SK-N-SH (cell line): ENCODE measurements around the gene TTC17. TPM values are rescaled to one million over a fixed set of nuclear protein-coding genes. Genes with fewer than 3 reads are reported as not detected.

ENCODE experiments used
- CTCF ChIA-PET: fragments of 300-600, 350-600 bp; formaldehyde crosslinking; extraction: SDS; loops from one replicate; lab custom pipeline; 2021; lab: Yijun Ruan, JAX
- POLR2A ChIA-PET: fragments of 350-600 bp; sonication (Branson Sonifier 250); formaldehyde crosslinking; extraction: SDS; loops from one replicate; lab custom pipeline; 2020; ENCODE audit warnings: antibody characterized with exemption, inconsistent platforms; lab: Yijun Ruan, JAX
- DNase-seq: peaks from one replicate; pipeline ENCODE4 v3.0.0; 2012
- H2AFZ ChIP-seq: fragments of 200-600 bp; sonication (generic); 2 replicates; pipeline ENCODE4 v1.8.1; 2016; ENCODE audit warnings: antibody characterized with exemption, mild to moderate bottlenecking, low read depth
- H3F3A ChIP-seq: fragments of 200-600 bp; sonication (generic); replicated peaks from 2 replicates; pipeline ENCODE3; 2016; ENCODE audit warnings: antibody characterized with exemption, mild to moderate bottlenecking; ENCODE audit not compliant: insufficient read depth
- H3K27ac ChIP-seq, 2 experiments: fragments of 200-500 bp in 1 of 2; fragments of 200-600 bp in 1 of 2; sonication (Bioruptor generic) in 1 of 2; sonication (generic), shearing (Covaris generic) in 1 of 2; 2 replicates each; pipeline versions ENCODE4 v1.5.1 to v1.6.1; 2014 to 2016; ENCODE audit warnings: low read depth in 2 of 2, inconsistent platforms in 1 of 2, low read length in 1 of 2, mild to moderate bottlenecking in 1 of 2, mixed read lengths in 1 of 2
- H3K27me3 ChIP-seq: fragments of 200-600 bp; sonication (generic), shearing (Covaris generic); 2 replicates; pipeline ENCODE4 v1.6.1; 2016; ENCODE audit warnings: mixed run types; ENCODE audit not compliant: insufficient read depth
- H3K36me3 ChIP-seq, 2 experiments: fragments of 200-500 bp in 1 of 2; fragments of 200-600 bp in 1 of 2; sonication (Bioruptor generic) in 1 of 2; sonication (generic) in 1 of 2; replicated peaks in 1 of 2; 2 replicates each; pipeline versions ENCODE3 to v1.5.1; 2014 to 2016; ENCODE audit warnings: low read length in 1 of 2, mild to moderate bottlenecking in 1 of 2; ENCODE audit not compliant: insufficient read depth in 2 of 2, control insufficient read depth in 1 of 2
- H3K4me1 ChIP-seq, 2 experiments: fragments of 200-500 bp in 1 of 2; fragments of 200-600 bp in 1 of 2; sonication (Bioruptor generic) in 1 of 2; sonication (generic), shearing (Covaris generic) in 1 of 2; 2 replicates each; pipeline versions ENCODE4 v1.5.1 to v1.6.1; 2014 to 2016; ENCODE audit warnings: low read depth in 1 of 2, low read length in 1 of 2, mixed run types in 1 of 2; ENCODE audit not compliant: insufficient read depth in 2 of 2, control insufficient read depth in 1 of 2
- H3K4me2 ChIP-seq: fragments of 200-600 bp; sonication (generic), shearing (Covaris generic); 2 replicates; pipeline ENCODE4 v1.6.1; 2017; ENCODE audit warnings: mixed run types
- H3K4me3 ChIP-seq, 2 experiments: fragments of 200-500 bp in 1 of 2; fragments of 200-600 bp in 1 of 2; sonication (Bioruptor generic) in 1 of 2; sonication (generic), shearing (Covaris generic) in 1 of 2; 2 replicates each; pipeline versions ENCODE4 v1.5.1 to v1.8.1; 2014 to 2016; ENCODE audit warnings: low read depth in 2 of 2, inconsistent platforms in 1 of 2, low read length in 1 of 2, mild to moderate bottlenecking in 1 of 2, mixed read lengths in 1 of 2, moderate library complexity in 1 of 2
- H3K79me2 ChIP-seq: fragments of 200-600 bp; sonication (generic); 2 replicates; pipeline ENCODE4 v1.8.1; 2017; ENCODE audit warnings: mild to moderate bottlenecking; ENCODE audit not compliant: insufficient read depth
- H3K9ac ChIP-seq: fragments of 200-600 bp; sonication (generic); 2 replicates; pipeline ENCODE4 v1.6.1; 2017; ENCODE audit warnings: mixed run types
- H3K9me2 ChIP-seq: fragments of 200-600 bp; sonication (generic); 2 replicates; pipeline ENCODE4 v1.6.1; 2017; ENCODE audit warnings: mixed run types
- H3K9me3 ChIP-seq: fragments of 200-600 bp; sonication (generic); 2 replicates; pipeline ENCODE4 v1.6.1; 2017; ENCODE audit warnings: mixed run types, mild to moderate bottlenecking, moderate library complexity
- H4K20me1 ChIP-seq: fragments of 200-600 bp; sonication (generic); 2 replicates; pipeline ENCODE4 v1.6.1; 2017; ENCODE audit warnings: mild to moderate bottlenecking, mixed run types; ENCODE audit not compliant: insufficient read depth
- CHD2 ChIP-seq: fragments of 150-350 bp; IDR thresholded peaks from 2 replicates; pipeline ENCODE4 v1.6.1; 2018; ENCODE audit warnings: low read length; ENCODE audit not compliant: partially characterized antibody
- ELF1 ChIP-seq: IDR thresholded peaks from 2 replicates; pipeline ENCODE4 v1.4.0; 2012
- FOSL2 ChIP-seq: IDR thresholded peaks from 2 replicates; pipeline ENCODE4 v1.4.0; 2012; ENCODE audit warnings: low read depth, mild to moderate bottlenecking, moderate library complexity, borderline replicate concordance
- FOXJ3 ChIP-seq: sonication (generic); formaldehyde crosslinking; IDR thresholded peaks from 2 replicates; pipeline ENCODE4 v1.5.1; 2020; ENCODE audit warnings: mild to moderate bottlenecking, missing genetic modification reagents
- FOXM1 ChIP-seq: IDR thresholded peaks from 2 replicates; pipeline ENCODE4 v1.4.0; 2012; ENCODE audit warnings: low read depth, mild to moderate bottlenecking
- RAD21 ChIP-seq: IDR thresholded peaks from 2 replicates; pipeline ENCODE4 v1.6.1; 2012; ENCODE audit warnings: mild to moderate bottlenecking, low read length
- RCOR1 ChIP-seq: fragments of 150-350 bp; IDR thresholded peaks from 2 replicates; pipeline ENCODE4 v1.6.1; 2017; ENCODE audit warnings: antibody characterized with exemption, low read length
- RFX5 ChIP-seq: IDR thresholded peaks from 2 replicates; pipeline ENCODE4 v1.6.1; 2012; ENCODE audit warnings: mild to moderate bottlenecking, improper control_type of control experiment, low read length
- RXRA ChIP-seq: IDR thresholded peaks from 2 replicates; pipeline ENCODE4 v1.4.0; 2012; ENCODE audit warnings: low read depth, mild to moderate bottlenecking, borderline replicate concordance
- SIN3A ChIP-seq: IDR thresholded peaks from 2 replicates; pipeline ENCODE4 v1.6.1; 2012; ENCODE audit warnings: low read depth, mild to moderate bottlenecking, low read length, moderate library complexity, borderline replicate concordance
- SMC3 ChIP-seq: IDR thresholded peaks from 2 replicates; pipeline ENCODE4 v1.6.1; 2012; ENCODE audit warnings: low read depth, low read length, improper control_type of control experiment
- TEAD4 ChIP-seq: IDR thresholded peaks from 2 replicates; pipeline ENCODE4 v1.4.0; 2012; ENCODE audit warnings: mild to moderate bottlenecking, borderline replicate concordance; ENCODE audit not compliant: insufficient read depth
- YY1 ChIP-seq: IDR thresholded peaks from 2 replicates; pipeline ENCODE4 v1.4.0; 2012; ENCODE audit warnings: low read depth, mild to moderate bottlenecking
- WGBS: methylation state at CpG from one replicate; pipeline ENCODE4 v1.1.6; 2017; ENCODE audit warnings: low lambda C conversion rate; 5-methylcytosine and 5-hydroxymethylcytosine counted together
- polyA plus RNA-seq, 3 experiments: library from polyadenylated mRNA; depleted of rRNA; stranded (reverse); fragments of >200 nt; gene quantifications; 2 replicates each; pipeline ENCODE4 v1.2.3, GENCODE V29; 2012
- TF ChIP-seq, protein P1 (sequence below): IDR thresholded peaks from 2 replicates; pipeline ENCODE4 v1.6.1; 2012; ENCODE audit warnings: mild to moderate bottlenecking, low read depth, low read length, moderate library complexity
- TF ChIP-seq, protein P2 (sequence below): fragments of 200-600 bp; sonication (generic); IDR thresholded peaks from 2 replicates; pipeline ENCODE4 v1.6.1; 2017; ENCODE audit warnings: antibody characterized with exemption, mild to moderate bottlenecking, moderate library complexity

TTC17 gene
- polyA plus RNA-seq, 1 of the 3 experiments (the other 2 are of a cell fraction) = 66.0 TPM

DNA sequence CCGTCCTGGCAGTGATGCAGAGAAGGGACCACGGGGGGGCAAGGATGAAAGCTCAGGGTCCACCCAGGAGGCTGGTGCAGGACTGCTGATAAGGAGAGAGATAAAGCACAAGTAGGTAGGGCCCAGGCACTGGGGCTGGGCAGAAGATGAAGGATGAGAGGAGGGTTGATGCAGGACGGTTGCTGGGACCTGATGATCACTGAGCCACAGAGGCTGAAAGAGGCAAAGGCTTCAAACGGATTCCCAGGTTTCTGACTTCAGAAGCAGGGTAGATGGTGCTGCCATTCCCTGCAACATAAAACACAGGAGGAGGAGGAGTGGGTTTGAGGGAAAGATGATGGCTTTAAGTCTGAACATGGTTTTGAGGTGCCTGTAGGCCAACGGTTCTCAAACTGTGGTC, 148.5 kb downstream of the TTC17 start (continued):
- TF ChIP-seq, protein P1, sequence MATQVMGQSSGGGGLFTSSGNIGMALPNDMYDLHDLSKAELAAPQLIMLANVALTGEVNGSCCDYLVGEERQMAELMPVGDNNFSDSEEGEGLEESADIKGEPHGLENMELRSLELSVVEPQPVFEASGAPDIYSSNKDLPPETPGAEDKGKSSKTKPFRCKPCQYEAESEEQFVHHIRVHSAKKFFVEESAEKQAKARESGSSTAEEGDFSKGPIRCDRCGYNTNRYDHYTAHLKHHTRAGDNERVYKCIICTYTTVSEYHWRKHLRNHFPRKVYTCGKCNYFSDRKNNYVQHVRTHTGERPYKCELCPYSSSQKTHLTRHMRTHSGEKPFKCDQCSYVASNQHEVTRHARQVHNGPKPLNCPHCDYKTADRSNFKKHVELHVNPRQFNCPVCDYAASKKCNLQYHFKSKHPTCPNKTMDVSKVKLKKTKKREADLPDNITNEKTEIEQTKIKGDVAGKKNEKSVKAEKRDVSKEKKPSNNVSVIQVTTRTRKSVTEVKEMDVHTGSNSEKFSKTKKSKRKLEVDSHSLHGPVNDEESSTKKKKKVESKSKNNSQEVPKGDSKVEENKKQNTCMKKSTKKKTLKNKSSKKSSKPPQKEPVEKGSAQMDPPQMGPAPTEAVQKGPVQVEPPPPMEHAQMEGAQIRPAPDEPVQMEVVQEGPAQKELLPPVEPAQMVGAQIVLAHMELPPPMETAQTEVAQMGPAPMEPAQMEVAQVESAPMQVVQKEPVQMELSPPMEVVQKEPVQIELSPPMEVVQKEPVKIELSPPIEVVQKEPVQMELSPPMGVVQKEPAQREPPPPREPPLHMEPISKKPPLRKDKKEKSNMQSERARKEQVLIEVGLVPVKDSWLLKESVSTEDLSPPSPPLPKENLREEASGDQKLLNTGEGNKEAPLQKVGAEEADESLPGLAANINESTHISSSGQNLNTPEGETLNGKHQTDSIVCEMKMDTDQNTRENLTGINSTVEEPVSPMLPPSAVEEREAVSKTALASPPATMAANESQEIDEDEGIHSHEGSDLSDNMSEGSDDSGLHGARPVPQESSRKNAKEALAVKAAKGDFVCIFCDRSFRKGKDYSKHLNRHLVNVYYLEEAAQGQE = no peak
- no peak for TF ChIP-seq ELF1
- no peak for TF ChIP-seq RXRA
- TF ChIP-seq FOSL2 = no peak
- no peak for TF ChIP-seq YY1
- TF ChIP-seq SMC3 = no peak
- no peak for TF ChIP-seq SIN3A

DNA sequence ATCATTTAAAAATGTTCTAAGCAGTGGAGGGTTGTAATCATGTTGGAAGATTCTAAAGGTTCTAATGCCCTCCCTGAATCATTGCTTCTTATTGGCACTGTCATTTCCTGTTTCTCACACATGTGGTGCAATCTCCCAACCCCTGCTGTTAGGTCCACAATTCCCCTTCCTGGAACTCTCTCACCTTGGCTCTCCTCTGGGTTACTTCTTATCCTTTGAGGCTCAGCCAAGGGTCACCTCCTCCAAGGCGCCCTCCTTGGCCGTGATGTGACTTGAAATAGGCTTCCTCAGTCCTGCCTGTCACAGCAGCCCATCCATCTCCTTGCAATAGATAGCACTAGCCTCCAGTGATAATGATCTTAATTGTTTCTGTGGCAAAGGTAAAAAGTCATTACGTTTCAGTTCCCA, 149.8 kb downstream of the TTC17 start:
- H3K4me2 ChIP-seq = no peak overlapping the region
- H3K36me3 ChIP-seq = no peaks in the 10 kb centered on the region
- H3K4me3 ChIP-seq = no peak overlapping the region
- no peaks in the 10 kb centered on the region for H4K20me1 ChIP-seq
- H2AFZ ChIP-seq = no peak overlapping the region
- H3K27ac ChIP-seq = no peak overlapping the region
- ChIA-PET CTCF (no interaction called here), POLR2A (no interaction called here)
- 23% methylated on average over 3 of the region's 3 CpGs for WGBS
- no peaks in the 10 kb centered on the region for H3K9me3 ChIP-seq
- no peak for DNase-seq
- peaks cover 4 to 8% of the 10 kb centered on the region in 2 experiments; a peak in 2 of 4 replicates for H3K4me1 ChIP-seq
- H3K79me2 ChIP-seq = no peaks in the 10 kb centered on the region
- TF ChIP-seq RCOR1 = no peak
- TF ChIP-seq CHD2 = no peak
- no peak for TF ChIP-seq TEAD4
- no peak for TF ChIP-seq RAD21
- no peak for TF ChIP-seq RFX5
- TF ChIP-seq FOXJ3 (CRISPR knock-in tag) = no peak
- TF ChIP-seq FOXM1 = no peak
- TF ChIP-seq, protein P2, sequence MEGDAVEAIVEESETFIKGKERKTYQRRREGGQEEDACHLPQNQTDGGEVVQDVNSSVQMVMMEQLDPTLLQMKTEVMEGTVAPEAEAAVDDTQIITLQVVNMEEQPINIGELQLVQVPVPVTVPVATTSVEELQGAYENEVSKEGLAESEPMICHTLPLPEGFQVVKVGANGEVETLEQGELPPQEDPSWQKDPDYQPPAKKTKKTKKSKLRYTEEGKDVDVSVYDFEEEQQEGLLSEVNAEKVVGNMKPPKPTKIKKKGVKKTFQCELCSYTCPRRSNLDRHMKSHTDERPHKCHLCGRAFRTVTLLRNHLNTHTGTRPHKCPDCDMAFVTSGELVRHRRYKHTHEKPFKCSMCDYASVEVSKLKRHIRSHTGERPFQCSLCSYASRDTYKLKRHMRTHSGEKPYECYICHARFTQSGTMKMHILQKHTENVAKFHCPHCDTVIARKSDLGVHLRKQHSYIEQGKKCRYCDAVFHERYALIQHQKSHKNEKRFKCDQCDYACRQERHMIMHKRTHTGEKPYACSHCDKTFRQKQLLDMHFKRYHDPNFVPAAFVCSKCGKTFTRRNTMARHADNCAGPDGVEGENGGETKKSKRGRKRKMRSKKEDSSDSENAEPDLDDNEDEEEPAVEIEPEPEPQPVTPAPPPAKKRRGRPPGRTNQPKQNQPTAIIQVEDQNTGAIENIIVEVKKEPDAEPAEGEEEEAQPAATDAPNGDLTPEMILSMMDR = no peak
- no peaks in the 10 kb centered on the region for H3F3A ChIP-seq
- no peak overlapping the region for H3K9ac ChIP-seq
- H3K9me2 ChIP-seq = no peaks in the 10 kb centered on the region
- no peaks in the 10 kb centered on the region; the same call in 1 of the 2 replicates for H3K27me3 ChIP-seq
